NCI-H1092 (cell line): ENCODE results near the gene NOL7.
A peak's percentile ranks its signal among the peaks of the same experiment; 100 is the strongest.

Experiments
- DNase-seq: peaks from one replicate; lab custom pipeline; 2025; lab: John Stamatoyannopoulos, UW

NOL7 gene

GRCh38 chr6:13614926-13615791, at the start of gene NOL7:
TSS of gene NOL7 (plus strand) at chr6:13615335. CDS start at chr6:13615359, 24 bp downstream.
- DNase-seq = peak; percentile 87

- no peak for DNase-seq
Measured at GRCh38 chr6:13565921-13566320, 49.2 kb upstream of the NOL7 start.

- no peak for DNase-seq
Measured at GRCh38 chr6:13566500-13566899, 48.6 kb upstream of the NOL7 start.

GRCh38 chr6:13568970-13569369, 46.2 kb upstream of the NOL7 start:
- no peak for DNase-seq

GRCh38 chr6:13572240-13572639, 42.9 kb upstream of the NOL7 start:
- no peak for DNase-seq

- no peak for DNase-seq
Measured at GRCh38 chr6:13572951-13573654, 42.0 kb upstream of the NOL7 start.

- no peak for DNase-seq
Measured at GRCh38 chr6:13573669-13574110, 41.4 kb upstream of the NOL7 start.

GRCh38 chr6:13574149-13574570, 41.0 kb upstream of the NOL7 start:
- peak; percentile 69 for DNase-seq

- peak; percentile 41 for DNase-seq
Measured at GRCh38 chr6:13574571-13575376, 40.4 kb upstream of the NOL7 start, which contains the start of gene SIRT5. TSS of gene SIRT5 (plus strand) at chr6:13574601. CDS start at chr6:13584111, 9,510 bp downstream.

GRCh38 chr6:13575377-13575775, 39.8 kb upstream of the NOL7 start:
- no peak for DNase-seq

GRCh38 chr6:13576017-13576416, 39.1 kb upstream of the NOL7 start:
- no peak for DNase-seq

- no peak for DNase-seq
Measured at GRCh38 chr6:13577926-13578325, 37.2 kb upstream of the NOL7 start.

- DNase-seq = no peak
Measured at GRCh38 chr6:13579911-13580310, 35.2 kb upstream of the NOL7 start.

GRCh38 chr6:13581700-13582229, 33.4 kb upstream of the NOL7 start:
- DNase-seq = no peak

GRCh38 chr6:13586603-13587542, 28.3 kb upstream of the NOL7 start:
- no peak for DNase-seq

- no peak for DNase-seq
Measured at GRCh38 chr6:13589801-13590200, 25.3 kb upstream of the NOL7 start.

GRCh38 chr6:13590574-13591153, 24.5 kb upstream of the NOL7 start:
- DNase-seq = no peak

GRCh38 chr6:13591205-13591921, 23.8 kb upstream of the NOL7 start:
- no peak for DNase-seq

GRCh38 chr6:13593103-13593502, 22.0 kb upstream of the NOL7 start:
- no peak for DNase-seq

GRCh38 chr6:13593720-13594119, 21.4 kb upstream of the NOL7 start:
- no peak for DNase-seq
